Subcutaneous abdominal adipose tissue (tissue), 5 donors: ENCODE results near the gene TK2.
A peak's percentile ranks its signal among the peaks of the same experiment; 100 is the strongest.
"Not testable (repeated sequence)": the region's sequence is repeated elsewhere in the genome, so short reads cannot be mapped to it uniquely, and the experiment has no call there.

Source experiments
- H3K27ac ChIP-seq: one replicate; pipeline ENCODE4 v1.7.0; 2013; ENCODE audit warnings: low read depth, mild to moderate bottlenecking, inconsistent platforms, low read length, moderate library complexity
- H3K27me3 ChIP-seq, 5 donors: one replicate each; pipeline ENCODE4 v1.7.0; 2013; ENCODE audit warnings: low read length in 5 of 5, inconsistent platforms in 1 of 5; ENCODE audit not compliant: control insufficient read depth in 5 of 5, insufficient read depth in 4 of 5
- H3K36me3 ChIP-seq, 5 donors: one replicate each; pipeline ENCODE4 v1.7.0; 2013; ENCODE audit warnings: low read length in 5 of 5; ENCODE audit not compliant: control insufficient read depth in 5 of 5, insufficient read depth in 5 of 5
- H3K4me1 ChIP-seq, 5 donors: one replicate each; pipeline ENCODE4 v1.7.0; 2013; ENCODE audit warnings: low read length in 5 of 5, mild to moderate bottlenecking in 3 of 5, moderate library complexity in 1 of 5; ENCODE audit not compliant: control insufficient read depth in 5 of 5, insufficient read depth in 5 of 5
- H3K4me3 ChIP-seq, 5 donors: one replicate each; pipeline ENCODE4 v1.7.0; 2013; ENCODE audit warnings: low read length in 5 of 5, low read depth in 1 of 5
- H3K9ac ChIP-seq, 5 donors: one replicate each; pipeline ENCODE4 v1.7.0; 2013; ENCODE audit warnings: low read length in 5 of 5, mild to moderate bottlenecking in 4 of 5, moderate library complexity in 3 of 5
- H3K9me3 ChIP-seq, 5 donors: one replicate each; pipeline ENCODE4 v1.7.0; 2013; ENCODE audit warnings: low read length in 5 of 5; ENCODE audit not compliant: control insufficient read depth in 5 of 5
- donor health status: healthy.
- donor health status: healthy.
- donor health status: healthy.
- donor health status: healthy.
- donor health status: healthy.

Gene TK2

GRCh38 chr16:66516509-66516807 is 33.5 kb downstream of the TK2 start:
- Histone ChIP-seq H3K4me3 (peak overlapping the region in 1 of 5 donors; percentile 47), H3K9ac (peak overlapping the region; percentile 12 to 73 (median 22)), H3K4me1 (peaks cover 29 to 82% (median 81%) of the 10 kb centered on the region in 5 donors)

GRCh38 chr16:66515596-66516508 is 34.1 kb downstream of the TK2 start:
- no peaks in the 10 kb centered on the region for H3K27me3 ChIP-seq
- peak overlapping the region; percentile 100 for H3K27ac ChIP-seq
- no peaks in the 10 kb centered on the region for H3K9me3 ChIP-seq
- peak overlapping the region in 1 of 5 donors; percentile 47 for H3K4me3 ChIP-seq
- H3K36me3 ChIP-seq: peaks cover 0 to 26% (median 12%) of the 10 kb centered on the region in 5 donors
- H3K9ac ChIP-seq: peak overlapping the region; percentile 12 to 73 (median 26)
- peaks cover 32 to 82% (median 81%) of the 10 kb centered on the region in 5 donors for H3K4me1 ChIP-seq

More at GRCh38 chr16:66516509-66516807, 33.5 kb downstream of the TK2 start:
- no peaks in the 10 kb centered on the region for H3K9me3 ChIP-seq
- H3K36me3 ChIP-seq: peaks cover 0 to 27% (median 12%) of the 10 kb centered on the region in 5 donors
- peak overlapping the region; percentile 100 for H3K27ac ChIP-seq
- H3K27me3 ChIP-seq: no peaks in the 10 kb centered on the region

GRCh38 chr16:66514980-66515595 is 34.8 kb downstream of the TK2 start:
- H3K36me3 ChIP-seq: peaks cover 0 to 22% (median 12%) of the 10 kb centered on the region in 5 donors
- H3K4me3 ChIP-seq, H3K27me3 ChIP-seq, H3K9me3 ChIP-seq: not testable (repeated sequence)
- peak overlapping the region; percentile 100 for H3K27ac ChIP-seq
- peaks cover 39 to 82% (median 81%) of the 10 kb centered on the region in 5 donors for H3K4me1 ChIP-seq
- H3K9ac ChIP-seq: peak overlapping the region in 1 of 5 donors; percentile 44

- H3K36me3 ChIP-seq: peaks cover 0 to 20% (median 14%) of the 10 kb centered on the region in 5 donors
- H3K27me3 ChIP-seq, H3K9me3 ChIP-seq, H3K9ac ChIP-seq, H3K4me3 ChIP-seq: not testable (repeated sequence)
- H3K4me1 ChIP-seq: peaks cover 39 to 82% (median 81%) of the 10 kb centered on the region in 5 donors
- peak overlapping the region; percentile 91 for H3K27ac ChIP-seq
Observed at GRCh38 chr16:66514391-66514790, 35.5 kb downstream of the TK2 start.

GRCh38 chr16:66513111-66513723 is 36.7 kb downstream of the TK2 start:
- peaks cover 39 to 88% (median 84%) of the 10 kb centered on the region in 5 donors for H3K4me1 ChIP-seq
- H3K9ac ChIP-seq: peak overlapping the region; percentile 21 to 78 (median 59)
- peak overlapping the region; percentile 91 for H3K27ac ChIP-seq
- peak overlapping the region in 1 of 5 donors; percentile 4 for H3K4me3 ChIP-seq
- H3K36me3 ChIP-seq: peaks cover 0 to 29% (median 19%) of the 10 kb centered on the region in 5 donors
- no peaks in the 10 kb centered on the region for H3K9me3 ChIP-seq
- H3K27me3 ChIP-seq: no peaks in the 10 kb centered on the region

- peak overlapping the region in 1 of 5 donors; percentile 13 for H3K4me3 ChIP-seq
- H3K9ac ChIP-seq: peak overlapping the region; percentile 5 to 78 (median 69)
- H3K36me3 ChIP-seq: peaks cover 0 to 37% (median 23%) of the 10 kb centered on the region in 5 donors
- peaks cover 33 to 84% (median 79%) of the 10 kb centered on the region in 5 donors for H3K4me1 ChIP-seq
- H3K9me3 ChIP-seq: no peaks in the 10 kb centered on the region
- H3K27me3 ChIP-seq: no peaks in the 10 kb centered on the region
- peak overlapping the region; percentile 91 for H3K27ac ChIP-seq
Observed at GRCh38 chr16:66512272-66513110, 37.4 kb downstream of the TK2 start.

- Histone ChIP-seq H3K9ac (peak overlapping the region; percentile 12 to 78 (median 69)), H3K27ac (peak overlapping the region; percentile 91), H3K27me3 (no peaks in the 10 kb centered on the region), H3K36me3 (peaks cover 0 to 40% (median 27%) of the 10 kb centered on the region in 5 donors), H3K9me3 (no peaks in the 10 kb centered on the region), H3K4me3 (peak overlapping the region in 2 of 5 donors; percentile 10 to 15), H3K4me1 (peaks cover 28 to 78% (median 72%) of the 10 kb centered on the region in 5 donors)
Observed at GRCh38 chr16:66511602-66512271, 38.2 kb downstream of the TK2 start.

- no peaks in the 10 kb centered on the region for H3K27me3 ChIP-seq
- H3K4me3 ChIP-seq: peak overlapping the region in 4 of 5 donors; percentile 6 to 29 (median 12)
- H3K36me3 ChIP-seq: peaks cover 0 to 40% (median 27%) of the 10 kb centered on the region in 5 donors
- no peaks in the 10 kb centered on the region for H3K9me3 ChIP-seq
- H3K27ac ChIP-seq: peak overlapping the region; percentile 91
- peak overlapping the region; percentile 12 to 71 (median 43) for H3K9ac ChIP-seq
- H3K4me1 ChIP-seq: peaks cover 22 to 71% (median 65%) of the 10 kb centered on the region in 5 donors
Observed at GRCh38 chr16:66510711-66511601, 39.0 kb downstream of the TK2 start.
